GM18508 (cell line): ENCODE measurements around the gene NPHP1.
"Not testable (repeated sequence)": the region's sequence is repeated elsewhere in the genome, so short reads cannot be mapped to it uniquely, and the experiment has no call there.

Experiments used
- ATAC-seq: cut with Tn5 transposase; IDR thresholded peaks from one replicate; pipeline ENCODE4 v1.9.1; 2021; ENCODE audit warnings: moderate number of reproducible peaks; ENCODE audit not compliant: insufficient read depth, unreplicated experiment

Gene NPHP1

GRCh38 chr2:110205660-110206455, 1.0 kb upstream of the NPHP1 start:
- ATAC-seq = no peak

GRCh38 chr2:110198016-110198415, 6.8 kb downstream of the NPHP1 start:
- ATAC-seq = no peak

- ATAC-seq = no peak
Observed at GRCh38 chr2:110197452-110197851, 7.4 kb downstream of the NPHP1 start.

DNA sequence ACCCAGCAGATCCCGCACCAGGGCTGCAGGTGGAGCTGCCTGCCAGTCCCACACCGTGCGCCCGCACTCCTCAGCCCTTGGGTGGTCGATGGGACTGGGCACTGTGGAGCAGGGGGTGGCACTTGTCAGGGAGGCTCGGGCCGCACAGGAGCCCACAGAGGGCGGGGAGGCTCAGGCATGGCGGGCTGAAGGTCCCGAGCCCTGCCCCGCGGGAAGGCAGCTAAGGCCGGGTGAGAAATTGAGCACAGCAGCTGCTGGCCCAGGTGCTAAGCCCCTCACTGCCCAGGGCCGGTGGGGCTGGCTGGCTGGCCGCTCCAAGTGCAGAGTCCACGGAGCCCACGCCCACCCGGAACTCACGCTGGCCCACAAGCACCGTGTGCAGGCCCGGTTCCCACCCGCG, 14.6 kb downstream of the NPHP1 start:
- not testable (repeated sequence) for ATAC-seq

GRCh38 chr2:110182449-110182848, 22.4 kb downstream of the NPHP1 start:
- ATAC-seq = no peak

- no peak for ATAC-seq
Observed at GRCh38 chr2:110180036-110180435, 24.8 kb downstream of the NPHP1 start.

DNA sequence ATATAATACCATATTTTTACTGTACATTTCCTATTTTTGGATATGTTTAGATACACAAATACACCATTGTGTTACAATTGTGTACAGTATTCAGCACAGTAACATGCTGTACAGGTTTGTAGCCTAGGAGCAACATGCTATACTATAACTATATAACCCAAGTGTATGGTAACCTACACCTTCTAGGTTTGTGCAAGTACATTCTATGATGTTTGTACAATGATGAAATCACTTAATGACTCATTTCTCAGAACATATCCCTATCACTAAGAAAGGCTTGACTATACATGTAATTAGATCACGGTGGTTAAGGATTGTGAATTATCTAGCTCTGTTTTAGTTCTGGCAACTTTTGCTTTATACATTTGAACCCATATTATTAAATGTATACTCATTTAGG, 31.3 kb downstream of the NPHP1 start:
- ATAC-seq = no peak

DNA sequence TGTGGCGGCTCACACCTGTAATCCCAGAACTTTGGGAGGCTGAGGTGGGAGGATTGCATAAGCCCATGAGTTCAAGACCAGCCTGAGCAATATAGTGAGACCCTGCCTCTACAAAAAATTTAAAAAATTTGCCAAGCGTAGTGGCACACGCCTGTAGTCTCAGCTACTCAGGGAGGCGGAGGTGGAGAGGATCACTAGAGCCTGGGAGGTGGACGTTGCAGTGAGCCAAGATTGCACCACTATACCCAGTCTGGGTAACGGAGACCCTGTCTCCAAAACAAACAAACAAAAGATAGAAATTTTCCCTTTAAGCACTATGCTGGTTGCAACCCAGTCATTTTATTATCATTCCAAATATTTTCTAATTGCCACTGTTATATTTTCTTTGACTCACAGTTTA, 32.3 kb downstream of the NPHP1 start:
- ATAC-seq = no peak

GRCh38 chr2:110170102-110170501, 34.7 kb downstream of the NPHP1 start:
- ATAC-seq = no peak

- ATAC-seq = no peak
Observed at GRCh38 chr2:110167326-110168000, 37.4 kb downstream of the NPHP1 start.

DNA sequence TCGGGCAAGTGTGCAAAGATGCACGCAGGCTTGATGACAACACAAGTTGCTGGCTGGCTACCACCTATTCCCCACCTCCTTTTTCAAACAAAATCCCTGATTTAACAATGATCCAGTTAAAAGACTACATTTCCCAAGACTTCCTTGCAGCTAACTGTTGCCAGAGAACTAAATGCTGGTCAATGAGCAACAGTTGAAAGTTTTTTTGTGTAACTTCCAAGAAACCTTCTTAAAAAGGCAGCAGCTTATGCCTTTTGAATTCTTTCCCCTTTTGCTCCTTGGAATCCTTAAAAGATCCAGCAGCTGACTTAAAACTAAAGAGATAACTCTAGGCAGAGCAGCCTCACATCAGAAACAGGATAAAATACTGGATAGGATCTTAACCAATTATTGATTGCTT, 38.5 kb downstream of the NPHP1 start:
- no peak for ATAC-seq

- ATAC-seq = no peak
Observed at GRCh38 chr2:110157153-110157793, 47.5 kb downstream of the NPHP1 start.

DNA sequence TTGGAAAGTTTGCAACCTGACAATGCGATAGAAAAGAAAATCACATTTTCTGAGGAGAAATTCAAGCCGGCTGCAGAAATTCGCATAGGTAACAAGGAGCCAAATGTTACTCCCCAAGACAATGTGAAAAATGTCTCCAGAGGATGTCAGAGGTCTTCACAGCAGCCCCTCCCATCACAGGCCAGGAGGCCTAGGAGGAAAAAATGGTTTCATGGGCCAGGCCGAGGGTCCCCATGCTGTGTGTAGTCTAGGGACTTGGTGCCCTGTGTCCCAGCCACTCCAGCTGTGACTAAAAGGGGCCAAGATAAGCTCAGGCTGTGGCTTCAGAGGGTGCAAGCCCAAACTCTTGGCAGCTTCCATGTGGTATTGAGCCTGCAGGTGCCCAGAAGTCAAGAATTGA, 50.0 kb downstream of the NPHP1 start:
- ATAC-seq = not testable (repeated sequence)

- not testable (repeated sequence) for ATAC-seq
Observed at GRCh38 chr2:110154188-110154587, 50.6 kb downstream of the NPHP1 start.

- ATAC-seq = no peak
Observed at GRCh38 chr2:110153416-110153815, 51.4 kb downstream of the NPHP1 start.

DNA sequence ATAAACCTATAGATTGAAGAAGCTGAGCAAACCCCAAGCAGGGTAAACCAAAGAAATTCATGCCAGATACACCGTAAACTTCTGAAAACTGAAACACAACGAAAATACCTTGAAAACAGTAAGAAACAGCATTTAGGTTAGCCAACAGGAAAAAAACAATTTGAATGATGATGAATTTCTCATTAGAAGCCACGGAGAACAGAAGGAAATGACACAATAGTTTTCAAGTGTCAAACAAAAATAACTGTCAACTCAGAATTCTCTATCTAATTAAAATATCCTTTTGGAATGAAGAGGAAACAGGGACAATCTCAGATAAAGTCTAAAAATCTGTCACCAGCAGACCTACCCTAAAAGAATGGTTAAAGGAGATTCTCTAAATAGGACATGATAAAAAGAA, 51.9 kb downstream of the NPHP1 start:
- no peak for ATAC-seq

- ATAC-seq = no peak
Observed at GRCh38 chr2:110149330-110150220, 55.2 kb downstream of the NPHP1 start.

GRCh38 chr2:110146945-110147332, 57.9 kb downstream of the NPHP1 start:
- ATAC-seq = no peak

DNA sequence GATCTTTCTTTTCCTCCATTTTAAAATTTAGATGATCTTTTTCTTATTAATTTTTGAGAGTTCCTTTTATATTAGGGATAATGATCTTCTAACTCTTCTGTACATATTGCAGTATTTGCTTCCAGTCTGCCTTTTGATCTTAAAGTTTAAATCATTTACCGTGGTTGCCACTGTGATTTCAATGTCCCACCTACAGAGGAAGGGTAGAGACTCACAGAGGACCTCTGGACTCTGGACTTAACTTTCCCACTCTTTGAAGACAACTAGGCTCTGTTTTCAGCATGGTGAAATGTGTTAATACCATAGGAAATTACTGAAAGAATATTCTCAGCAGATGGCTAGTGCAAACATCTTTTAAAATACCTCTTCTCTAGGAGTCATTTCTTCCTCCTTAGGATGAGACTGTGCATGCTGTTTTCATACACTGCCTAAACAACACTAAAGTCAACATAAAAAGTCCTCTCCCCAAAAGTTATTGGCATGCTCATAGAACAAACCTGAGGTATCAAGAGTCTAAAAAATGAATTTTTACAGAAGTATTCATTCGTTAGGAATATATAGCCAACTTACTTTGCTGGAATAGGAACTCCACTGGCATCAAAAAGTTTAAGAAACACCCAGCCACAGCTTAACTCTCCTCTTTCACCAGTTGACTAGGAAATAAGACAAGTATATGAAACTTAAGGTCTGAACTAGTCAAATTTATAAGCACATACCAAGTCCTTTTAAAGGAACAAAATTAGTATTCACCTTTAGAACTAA, 58.4 kb downstream of the NPHP1 start:
- no peak for ATAC-seq

- ATAC-seq = no peak
Observed at GRCh38 chr2:110143982-110144381, 60.8 kb downstream of the NPHP1 start.
